Measurements from ENCODE around the gene GP9.

DNA sequence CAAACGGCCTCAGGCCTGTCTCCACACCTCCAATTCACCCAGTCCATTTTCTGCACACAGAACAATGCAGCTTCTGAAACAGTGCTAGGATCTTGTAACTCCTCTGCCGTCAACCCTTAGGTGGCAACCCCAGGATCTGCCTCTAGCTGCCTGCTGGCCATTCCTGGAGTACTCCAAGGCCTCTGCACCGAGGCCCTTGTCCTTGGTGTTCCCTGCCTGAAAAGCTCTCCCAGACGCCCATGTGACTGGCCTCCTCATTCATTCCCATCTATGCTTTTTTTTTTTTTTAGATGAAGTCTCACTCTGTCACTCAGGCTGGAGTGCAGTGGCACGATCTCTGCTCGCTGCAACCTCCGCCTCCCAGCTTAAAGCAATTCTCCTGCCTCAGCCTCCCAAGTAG is 42.7 kb downstream of the GP9 start:
- TF ChIP-seq CTCF (IDR thresholded peaks at IDR 0.05) = no peak
- no peak for TF ChIP-seq ZFX (IDR thresholded peaks at IDR 0.05; ENCODE audit: borderline replicate concordance)

Measured in 22Rv1 (cell line).